Ureter (tissue), 1 donor: ENCODE data around the gene RAB3GAP1. TPM values are rescaled to one million over a fixed set of nuclear protein-coding genes. Genes with fewer than 3 reads are reported as not detected.

ENCODE experiments used
- DNase-seq: peaks from one replicate; pipeline ENCODE4 v3.0.0-alpha.2; 2020; ENCODE audit warnings: low spot score
- total RNA-seq: library from RNA; stranded (reverse); gene quantifications from one replicate; pipeline ENCODE4 v1.2.4, GENCODE V29; 2023
- donor health status: DM: yes; HTN: yes; CAD: no.

The RAB3GAP1 gene
- total RNA-seq, 1 donor from 2014 or later, result 61.6 TPM

DNA sequence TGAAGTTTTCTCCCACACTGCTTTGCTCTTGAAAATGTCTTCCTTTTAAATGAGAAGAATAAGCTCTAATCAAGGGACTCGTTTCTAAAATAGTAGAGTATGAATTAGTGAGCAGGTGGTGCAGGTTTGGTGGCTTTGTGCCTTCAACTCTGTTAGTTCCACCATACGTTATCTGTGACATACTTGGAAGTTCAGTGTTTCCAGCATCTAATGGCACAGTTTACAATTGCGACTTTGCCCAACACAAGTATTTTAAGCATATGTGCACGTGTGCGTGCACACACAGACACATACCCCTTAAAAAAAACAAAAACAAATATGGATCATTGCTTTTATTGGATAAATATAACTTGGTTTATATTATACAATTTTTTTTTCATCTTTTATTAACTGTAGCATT lies 111.8 kb downstream of the RAB3GAP1 start:
- no peak for DNase-seq

DNA sequence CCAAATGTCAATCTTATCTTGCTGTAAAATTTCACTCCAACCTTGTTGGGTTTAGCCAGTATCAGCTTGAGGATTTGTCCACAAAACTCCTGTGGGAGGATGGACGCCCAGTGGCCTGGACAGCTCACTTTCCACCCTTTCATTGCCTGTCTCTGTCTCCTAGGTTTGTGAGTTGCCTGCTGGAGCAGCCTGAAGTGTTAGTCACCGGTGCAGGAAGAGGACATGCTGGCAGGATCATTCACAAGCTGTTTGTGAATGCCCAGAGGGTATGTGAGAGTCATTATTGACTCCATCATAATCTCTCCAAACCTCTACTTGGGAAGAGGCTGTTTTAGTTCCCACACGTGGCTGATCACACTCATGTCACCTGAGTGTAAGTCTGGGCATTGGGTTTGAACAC lies 112.3 kb downstream of the RAB3GAP1 start:
- DNase-seq, result no peak

DNA sequence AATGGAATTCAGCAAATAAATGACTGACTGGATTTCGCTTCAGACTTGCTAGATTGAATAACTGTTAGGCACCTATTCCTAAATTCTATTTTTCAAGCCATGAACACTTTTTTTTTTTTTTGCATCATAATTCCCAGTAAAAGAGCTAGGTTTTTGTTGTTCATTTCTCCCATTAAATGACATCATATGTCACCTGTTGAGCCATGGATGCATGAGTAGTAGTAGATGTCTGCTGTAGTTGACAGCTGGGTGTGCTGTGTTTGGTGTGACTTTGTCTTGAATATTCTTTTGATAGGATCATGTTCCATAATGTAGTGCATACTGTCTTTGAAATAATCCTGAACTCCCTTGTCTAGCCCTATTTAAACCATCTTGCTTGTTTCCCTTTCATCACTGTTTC lies 115.2 kb downstream of the RAB3GAP1 start:
- DNase-seq, result no peak

DNA sequence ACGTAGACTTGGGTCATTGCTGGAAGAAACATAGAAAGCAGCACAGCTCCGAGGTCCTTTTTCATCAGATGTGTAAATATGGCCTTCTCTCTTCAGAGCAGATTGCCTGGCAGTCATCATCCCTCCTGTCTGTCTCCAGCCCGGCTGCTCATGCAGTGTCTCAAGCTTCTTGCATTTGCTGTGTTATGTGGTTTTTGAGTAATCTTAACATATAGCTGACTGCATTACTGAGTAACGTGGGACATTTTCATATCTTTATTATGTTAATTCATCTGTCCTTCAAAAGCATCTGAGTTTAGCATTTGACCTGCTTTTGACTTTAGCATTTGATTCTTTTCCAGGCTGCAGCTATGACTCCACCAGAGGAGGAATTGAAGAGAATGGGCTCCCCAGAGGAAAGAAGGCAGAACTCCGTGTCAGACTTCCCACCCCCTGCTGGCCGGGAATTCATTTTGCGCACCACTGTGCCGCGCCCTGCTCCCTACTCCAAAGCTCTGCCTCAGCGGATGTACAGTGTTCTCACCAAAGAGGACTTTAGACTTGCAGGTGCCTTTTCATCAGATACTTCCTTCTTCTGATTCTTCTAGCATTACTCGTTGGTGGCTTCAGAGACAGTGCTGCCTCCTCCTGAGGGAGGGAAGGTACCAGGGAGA lies 116.2 kb downstream of the RAB3GAP1 start:
- no peak for DNase-seq

DNA sequence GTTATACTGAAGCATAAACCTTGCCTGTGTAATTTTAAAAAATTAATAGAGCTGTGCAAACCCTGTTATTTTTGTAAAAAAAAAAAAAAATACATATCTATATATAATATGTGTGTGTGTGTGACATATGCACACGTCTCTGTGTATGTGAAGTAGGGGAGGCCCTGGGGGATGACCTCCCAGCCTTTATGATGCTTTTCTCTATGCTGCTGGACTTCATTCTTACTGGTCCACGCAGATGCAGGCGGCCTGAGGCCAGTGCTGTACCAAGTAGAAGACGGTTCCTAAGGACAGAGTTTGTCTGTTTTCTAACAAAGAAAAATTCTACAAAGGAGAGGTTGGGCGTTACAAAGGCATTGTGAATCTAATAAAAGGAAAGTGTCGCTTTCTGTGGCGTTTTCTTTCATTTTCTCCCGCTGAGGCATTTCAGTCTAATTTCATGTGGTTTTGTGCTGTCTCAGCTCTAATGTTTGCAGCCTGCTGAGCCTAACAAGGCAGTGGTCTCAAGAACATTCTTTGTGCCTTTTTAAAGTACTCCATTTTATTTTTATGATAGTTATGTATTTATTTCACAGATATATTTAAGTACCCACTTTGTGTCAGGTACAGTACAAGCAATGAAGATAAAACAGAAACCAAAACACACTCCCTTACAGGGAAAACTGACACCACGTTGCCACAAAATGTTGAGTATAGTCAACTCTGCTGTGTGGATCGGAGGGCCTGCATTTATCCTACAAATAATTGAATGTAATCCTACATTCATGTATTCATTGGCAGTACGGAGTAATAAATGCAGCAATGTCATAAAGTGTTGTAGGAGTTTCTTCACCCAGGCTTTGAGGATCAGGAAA lies 118.0 kb downstream of the RAB3GAP1 start:
- no peak for DNase-seq

DNA sequence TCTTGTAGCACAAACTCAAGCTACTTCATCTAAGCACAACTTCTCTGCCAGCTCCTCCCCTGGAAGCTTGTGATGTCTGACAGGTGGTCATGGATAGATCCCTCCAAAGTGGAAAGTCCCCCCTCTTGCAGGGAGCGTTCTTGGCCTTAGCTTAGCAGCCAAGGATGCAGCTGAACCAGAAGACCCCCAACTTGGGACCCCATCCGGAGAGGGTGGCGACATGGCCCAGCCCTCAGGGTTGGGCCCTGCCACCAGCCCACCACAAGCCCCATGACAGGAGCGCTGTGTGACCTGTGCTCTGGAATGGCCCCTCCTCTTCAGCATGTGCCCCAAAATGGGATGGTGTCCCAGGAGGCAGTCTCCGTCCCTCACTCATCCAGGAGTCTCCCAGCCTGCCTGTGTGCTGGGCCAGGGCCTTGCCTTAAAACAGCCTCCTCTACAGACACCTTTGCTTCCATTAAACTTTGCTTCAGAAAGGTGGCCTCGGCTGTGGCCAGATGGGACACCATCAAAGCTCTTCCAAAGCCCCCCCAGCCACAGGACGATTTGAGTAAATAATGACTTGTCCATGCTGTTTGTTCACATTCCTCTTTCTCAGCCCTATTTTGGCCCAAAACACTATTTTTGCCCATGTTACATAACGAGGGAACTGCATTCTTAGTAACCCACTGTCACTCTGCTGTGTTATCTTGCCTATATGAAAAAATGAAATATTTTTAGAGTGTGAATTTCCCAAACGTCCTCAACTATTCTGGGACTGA lies 122.1 kb downstream of the RAB3GAP1 start:
- DNase-seq, result no peak

DNA sequence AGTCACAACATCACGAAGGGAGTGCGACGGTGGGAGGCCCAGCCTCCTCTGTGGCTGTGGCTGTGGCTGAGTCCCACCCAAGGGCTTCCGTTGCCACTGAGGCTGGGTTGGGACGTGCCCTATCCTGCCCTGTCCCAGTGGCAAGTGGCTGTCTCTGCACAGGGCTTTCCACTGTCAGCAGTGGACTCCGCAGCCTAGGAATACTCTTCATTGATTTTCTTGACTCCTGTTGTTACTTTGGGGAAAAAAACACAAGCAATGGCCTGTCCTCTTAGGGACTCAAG lies 122.7 kb downstream of the RAB3GAP1 start:
- no peak for DNase-seq

DNA sequence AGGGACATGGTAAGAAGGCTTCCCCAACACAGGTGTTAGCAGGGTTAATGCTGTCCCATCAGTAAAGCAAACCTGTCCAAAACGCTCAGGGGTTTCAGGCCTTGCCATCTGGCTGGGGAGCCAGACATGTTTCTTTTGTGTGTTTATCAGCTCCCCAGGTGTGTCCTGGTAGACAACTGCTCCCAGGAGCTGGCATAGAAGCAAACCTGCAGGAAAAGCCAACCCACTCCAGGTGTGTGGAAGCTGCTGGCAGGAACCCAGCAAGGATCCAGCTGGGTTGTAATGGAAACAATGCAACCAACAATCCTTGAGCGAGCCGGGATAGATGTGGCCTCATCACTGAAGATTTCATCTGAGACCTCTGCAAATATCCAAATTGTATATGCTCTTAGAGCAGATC lies 123.1 kb downstream of the RAB3GAP1 start:
- no peak for DNase-seq

DNA sequence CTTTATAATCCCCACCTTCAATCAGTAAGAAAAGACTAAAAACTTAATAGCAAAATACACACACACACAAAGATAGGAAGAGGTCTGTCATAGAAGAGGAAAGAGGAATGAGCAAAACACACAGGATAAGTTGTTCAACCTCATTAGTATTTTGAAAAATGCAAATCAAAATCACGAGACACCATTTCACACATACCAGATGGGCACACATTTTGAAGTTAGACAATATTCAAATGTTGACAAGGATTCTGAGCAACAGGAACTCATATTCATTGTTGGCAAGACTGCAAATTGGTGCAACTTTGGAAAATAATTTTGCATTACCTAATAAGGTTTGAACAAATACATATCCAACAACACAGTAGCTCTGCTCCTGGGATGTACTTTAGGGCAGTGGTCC lies 127.6 kb downstream of the RAB3GAP1 start:
- DNase-seq, result no peak

DNA sequence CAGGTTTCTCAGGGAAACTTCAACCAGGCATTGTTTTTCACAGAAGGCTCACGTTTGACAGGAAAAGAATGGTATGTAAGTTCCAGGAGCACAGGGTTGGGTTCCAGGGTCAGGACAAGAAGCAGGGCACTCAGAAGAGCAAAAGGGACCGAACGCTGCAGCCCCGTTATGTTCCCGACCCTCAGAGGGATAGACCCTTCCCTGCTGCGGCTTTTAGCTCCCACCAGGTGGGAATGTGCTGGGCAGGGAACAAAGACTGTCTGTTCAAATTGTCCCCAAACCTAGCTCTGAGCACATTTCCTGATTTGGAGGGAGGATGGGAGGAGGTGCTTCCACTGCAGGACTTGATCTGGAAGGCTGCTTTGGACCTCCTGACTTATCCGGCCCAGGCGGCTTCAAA lies 130.1 kb downstream of the RAB3GAP1 start:
- DNase-seq, result no peak

DNA sequence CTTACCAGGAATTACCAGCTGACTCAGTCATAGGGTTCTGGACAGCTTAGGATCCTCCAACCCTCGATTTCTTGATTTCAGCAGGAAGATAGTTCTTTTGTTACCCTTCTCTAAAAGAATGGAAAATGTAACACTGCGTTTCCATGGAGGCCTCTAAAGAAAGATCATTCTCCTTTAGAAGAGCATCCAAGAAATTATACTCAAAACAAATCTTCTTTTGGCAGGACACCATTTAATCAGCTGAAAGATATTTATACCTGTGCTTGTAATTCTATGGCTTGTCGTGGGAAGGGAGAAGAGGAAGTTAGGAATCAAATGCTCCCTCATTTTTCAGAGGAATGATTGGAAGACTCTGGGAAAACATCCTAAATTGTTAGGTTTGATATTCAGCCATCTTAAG lies 130.5 kb downstream of the RAB3GAP1 start:
- no peak for DNase-seq

DNA sequence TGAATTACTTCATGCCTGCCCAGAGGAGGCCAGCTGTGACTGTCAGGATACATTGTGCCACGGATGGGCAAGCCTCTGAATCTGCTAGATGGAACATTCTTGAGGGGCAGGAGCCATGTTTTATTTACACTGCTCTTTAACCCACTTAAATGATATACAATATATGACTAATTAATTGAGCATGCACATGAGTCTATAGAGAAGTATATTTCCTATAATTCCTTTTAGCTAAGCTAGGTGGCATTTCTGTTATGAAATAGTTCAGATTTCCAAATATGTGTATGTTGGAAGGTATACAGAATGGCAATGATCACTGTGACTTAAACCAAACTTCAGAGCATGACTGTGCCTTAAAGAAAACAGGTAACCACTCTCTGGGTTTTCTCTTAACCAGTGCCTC lies 131.7 kb downstream of the RAB3GAP1 start:
- DNase-seq, result no peak

DNA sequence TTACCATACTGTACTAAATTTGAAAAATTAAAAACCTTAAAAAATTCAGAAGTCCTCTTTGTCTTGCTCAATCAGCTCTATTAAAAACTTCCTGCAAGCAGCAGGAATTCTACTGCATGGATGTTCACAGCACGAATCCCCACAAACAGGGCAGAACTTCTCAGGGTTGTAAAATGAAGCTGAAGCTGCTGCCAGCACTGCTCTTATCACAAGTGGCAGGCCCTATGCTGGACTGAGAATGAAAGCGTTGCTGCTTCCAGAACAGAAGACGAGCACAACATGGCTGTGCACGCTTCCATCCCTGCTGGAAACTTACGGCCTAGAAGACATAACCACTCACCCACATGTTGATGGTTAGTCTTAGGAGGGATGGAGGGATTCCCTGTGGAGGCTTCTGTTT lies 134.0 kb downstream of the RAB3GAP1 start:
- no peak for DNase-seq

DNA sequence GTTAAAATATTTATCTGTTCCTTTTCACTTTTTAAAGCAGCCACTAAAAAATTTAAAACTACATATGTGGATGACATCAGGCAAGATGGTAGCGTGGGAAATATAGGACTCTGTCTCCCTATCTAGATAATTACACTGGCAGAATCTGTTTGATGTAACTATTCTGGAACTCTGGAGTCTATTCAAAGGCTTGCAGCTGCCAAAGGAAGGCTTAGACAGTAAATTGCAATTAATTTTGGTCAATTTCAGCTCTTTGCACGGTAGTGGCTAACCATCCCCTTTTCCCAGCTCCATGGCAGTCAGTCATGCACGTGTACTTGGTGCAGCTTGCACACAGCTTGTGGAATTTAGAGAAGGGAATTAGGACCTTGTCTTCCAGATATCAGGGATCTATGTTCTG lies 135.2 kb downstream of the RAB3GAP1 start:
- DNase-seq, result no peak

DNA sequence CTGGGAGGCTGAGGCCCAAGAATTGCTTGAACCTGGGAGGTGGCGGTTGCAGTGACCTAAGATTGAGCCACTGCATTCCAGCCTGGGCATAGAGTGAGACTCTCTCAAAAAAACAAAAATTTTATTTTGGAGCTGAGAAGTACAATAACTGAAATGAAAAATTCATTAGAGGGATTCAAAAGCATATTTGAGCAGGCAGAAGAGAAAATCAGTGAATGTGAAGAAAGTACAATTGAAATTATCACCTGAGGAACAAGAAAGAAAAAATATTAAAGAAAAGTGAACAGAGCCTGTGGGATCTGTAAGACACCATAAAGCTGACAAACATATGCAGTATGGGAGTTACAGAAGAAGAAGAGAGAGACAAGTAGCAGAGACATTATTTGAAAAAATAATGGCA lies 137.1 kb downstream of the RAB3GAP1 start:
- no peak for DNase-seq

DNA sequence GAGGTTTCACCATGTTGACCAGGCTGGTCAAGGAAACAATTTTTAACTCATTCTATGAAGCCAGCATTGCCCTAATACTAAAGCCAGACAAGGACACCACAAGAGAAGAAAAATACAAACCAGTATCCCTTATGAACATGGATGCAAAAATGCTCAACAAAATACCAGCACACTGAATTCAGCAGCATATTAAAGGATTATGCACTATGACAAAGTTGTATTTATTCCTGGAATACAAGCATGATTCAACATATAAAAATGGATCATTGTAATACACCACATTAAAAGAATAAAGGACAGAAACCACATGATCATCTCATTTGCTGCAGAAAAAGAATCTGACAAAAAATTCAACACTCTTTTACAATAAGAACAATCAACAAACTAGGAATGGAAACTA lies 138.7 kb downstream of the RAB3GAP1 start:
- DNase-seq, result no peak

DNA sequence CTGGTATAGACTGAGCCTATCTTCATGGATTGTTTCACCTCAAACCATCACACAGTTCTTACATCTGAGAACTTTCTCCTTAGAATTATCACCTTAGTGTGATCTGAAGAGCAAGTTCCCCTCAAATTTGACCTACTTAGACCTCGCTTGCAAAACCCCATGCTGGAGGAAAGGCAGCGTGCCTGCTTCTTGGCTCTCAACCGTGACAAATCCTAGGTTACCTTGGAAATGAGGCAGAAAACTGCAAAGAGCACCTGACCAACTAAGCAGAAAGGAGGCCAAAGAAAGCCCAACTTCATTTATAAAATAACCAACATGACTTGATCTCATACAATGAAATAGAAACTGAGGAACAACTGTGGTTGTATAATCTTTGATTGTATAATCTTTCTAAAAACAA lies 146.4 kb downstream of the RAB3GAP1 start:
- no peak for DNase-seq

DNA sequence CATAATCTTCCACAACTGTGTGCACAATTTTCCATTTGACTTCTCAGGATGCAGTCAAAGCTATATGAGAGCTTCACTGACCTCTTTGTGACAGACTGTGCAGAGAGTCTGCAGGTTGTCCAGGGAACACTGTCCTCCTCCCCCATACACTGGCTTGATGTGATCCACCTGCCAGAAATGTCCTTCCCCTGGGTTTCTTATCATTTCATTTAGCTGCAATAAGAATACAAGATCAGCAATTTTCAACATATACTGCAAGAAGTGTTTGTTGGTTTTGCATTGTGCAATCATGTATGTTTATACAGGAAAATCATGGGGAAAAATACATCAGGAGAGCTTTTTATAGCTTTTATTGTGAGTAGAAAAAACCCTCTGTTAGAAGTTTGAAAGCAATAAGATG lies 150.7 kb downstream of the RAB3GAP1 start:
- no peak for DNase-seq

DNA sequence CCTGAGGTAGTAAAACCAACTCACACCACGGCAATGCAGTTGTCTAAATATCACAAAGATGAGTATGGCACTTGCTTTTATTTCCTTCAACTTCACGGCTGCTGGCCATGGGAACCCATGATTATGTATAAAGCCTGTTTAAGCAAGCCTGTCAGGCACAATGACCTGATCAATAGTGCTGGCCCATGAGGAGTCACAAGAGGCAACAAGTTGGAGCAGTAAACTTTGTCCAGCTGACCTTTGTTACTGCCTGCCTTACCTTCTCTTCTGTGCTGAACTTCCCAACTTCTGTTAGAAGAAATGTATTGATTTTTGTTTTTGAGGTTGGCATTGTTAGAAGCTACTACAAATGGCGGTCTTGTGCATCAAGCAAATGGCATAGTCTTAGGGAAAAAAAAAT lies 151.9 kb downstream of the RAB3GAP1 start:
- DNase-seq, result no peak

DNA sequence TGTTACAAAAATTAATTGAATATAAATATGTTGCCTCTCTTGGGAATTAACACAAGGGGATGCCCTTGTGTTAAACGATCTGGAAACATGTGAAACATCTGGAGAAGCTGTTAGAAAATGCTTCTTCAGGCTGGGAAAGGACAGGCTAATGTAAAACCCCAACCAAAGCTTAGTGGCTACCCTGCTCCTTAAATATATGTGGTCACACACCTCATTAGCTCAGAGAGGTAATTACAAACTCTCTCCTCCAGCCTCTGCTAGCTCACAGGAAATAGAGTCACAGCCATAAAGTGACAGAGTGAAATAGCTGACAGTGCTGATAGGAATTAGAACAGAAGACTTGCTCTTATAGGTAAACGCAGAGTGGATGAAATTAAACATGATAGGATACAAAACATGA lies 155.9 kb downstream of the RAB3GAP1 start:
- no peak for DNase-seq

DNA sequence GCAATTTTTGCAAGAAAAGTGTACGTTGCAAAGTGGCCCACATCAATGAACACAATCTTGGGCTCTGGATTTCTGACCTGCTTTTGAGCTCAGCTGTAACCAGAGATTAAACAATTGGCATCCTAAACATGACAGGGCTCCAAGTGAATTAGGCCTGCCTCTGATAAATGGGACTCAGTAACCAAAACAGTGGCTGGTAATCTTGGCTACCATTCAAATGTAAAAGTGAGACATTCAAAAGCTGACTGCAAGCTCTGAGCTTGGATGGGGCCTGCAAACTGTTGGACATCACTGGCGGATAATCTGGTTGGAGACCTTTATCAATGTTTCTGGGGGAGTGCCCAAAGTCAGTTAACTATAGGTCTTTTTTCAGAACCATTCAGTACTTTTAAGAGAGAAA lies 160.7 kb downstream of the RAB3GAP1 start:
- DNase-seq, result no peak

DNA sequence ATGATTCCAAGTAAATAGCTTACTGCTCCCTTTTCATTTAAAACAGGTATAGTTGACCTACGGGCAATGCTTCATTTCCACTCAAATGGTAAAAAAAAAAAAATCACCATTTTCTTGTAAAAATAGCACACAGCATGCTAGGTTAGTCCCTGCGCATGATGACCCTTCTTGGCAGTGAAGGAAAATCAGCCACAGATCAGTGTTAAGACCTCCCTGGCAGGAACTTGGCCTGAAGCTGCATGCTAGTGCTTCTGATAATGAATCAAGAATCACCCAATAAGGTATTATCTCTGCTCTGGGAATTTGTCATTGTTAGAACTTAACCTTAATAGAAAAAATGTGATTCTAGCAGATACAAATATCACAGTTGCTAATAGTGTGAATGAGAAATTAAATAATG lies 166.3 kb downstream of the RAB3GAP1 start:
- no peak for DNase-seq

DNA sequence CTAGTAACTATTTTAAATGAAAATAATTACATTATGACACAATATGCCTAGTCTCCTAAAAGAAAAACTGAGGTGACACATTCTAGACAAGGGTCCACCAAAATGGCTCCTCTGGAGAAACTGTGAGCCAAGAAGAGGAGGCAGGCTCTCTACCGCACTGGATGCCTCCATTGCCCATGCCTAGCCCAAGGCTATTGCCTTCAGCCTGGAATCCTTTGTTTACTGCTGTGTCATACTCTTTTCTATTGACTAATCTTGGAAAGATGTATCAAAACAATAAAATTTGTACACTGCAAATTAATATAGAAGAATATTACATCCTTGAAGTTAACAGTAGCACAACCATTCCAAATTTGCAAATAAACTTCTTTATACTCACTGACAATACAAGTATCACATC lies 167.1 kb downstream of the RAB3GAP1 start:
- no peak for DNase-seq
